ENCODE measurements around the gene COL19A1. TPM values are rescaled to one million over a fixed set of nuclear protein-coding genes. Genes with fewer than 3 reads are reported as not detected.
A peak's percentile ranks its signal among the peaks of the same experiment; 100 is the strongest.

Gene COL19A1
- total RNA-seq, 2 donors from 2014 or later: 0.42 TPM; not detected in 1

DNA sequence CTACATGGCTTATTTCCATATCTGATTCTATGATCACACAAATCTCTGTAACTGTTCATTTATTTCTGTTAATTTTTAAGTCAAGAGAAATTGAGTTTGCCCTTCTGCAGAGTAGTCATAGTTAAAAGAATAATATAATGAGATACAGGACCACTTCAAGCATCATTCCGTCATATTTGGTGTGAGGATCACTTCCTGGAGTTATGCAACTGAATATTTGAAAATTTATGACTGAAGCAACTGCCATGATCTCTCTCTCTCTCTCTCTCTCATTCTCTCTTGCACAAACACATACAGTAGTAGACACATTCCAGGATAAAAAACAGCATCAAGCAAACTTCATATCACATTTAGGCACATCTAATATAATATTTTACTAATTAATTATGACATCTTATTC, 320.1 kb downstream of the COL19A1 start:
- no peaks in the 10 kb centered on the region for H3K27me3 Mint-ChIP-seq
- H3K9me3 Mint-ChIP-seq: peaks cover 3% of the 10 kb centered on the region
- no peaks in the 10 kb centered on the region for H3K4me1 Mint-ChIP-seq (ENCODE audit: low read depth in 2 of 2)
- DNase-seq (ENCODE audit: low spot score): no peak
- H3K27ac Mint-ChIP-seq: no peak overlapping the region
- no peaks in the 10 kb centered on the region for H3K36me3 Mint-ChIP-seq
- ATAC-seq: no peak
- no peak overlapping the region for H3K4me3 Mint-ChIP-seq

GRCh38 chr6:70188202-70188601, 321.8 kb downstream of the COL19A1 start:
- ATAC-seq: no peak
- H3K36me3 Mint-ChIP-seq: no peaks in the 10 kb centered on the region

GRCh38 chr6:70194421-70194820, 328.1 kb downstream of the COL19A1 start:
- Mint-ChIP-seq H3K4me3 (no peak overlapping the region), H3K9me3 (no peaks in the 10 kb centered on the region), H3K4me1 (ENCODE audit: low read depth in 2 of 2) (no peaks in the 10 kb centered on the region), H3K27me3 (peaks cover 5 to 7% of the 10 kb centered on the region in 2 donors), H3K36me3 (no peaks in the 10 kb centered on the region), H3K27ac (no peak overlapping the region)
- ATAC-seq (no peak), DNase-seq (ENCODE audit: low spot score) (no peak)

More at GRCh38 chr6:70188202-70188601, 321.8 kb downstream of the COL19A1 start:
- H3K27ac Mint-ChIP-seq: no peak overlapping the region
- H3K4me1 Mint-ChIP-seq (ENCODE audit: low read depth in 2 of 2): no peaks in the 10 kb centered on the region
- peaks cover 3% of the 10 kb centered on the region for H3K9me3 Mint-ChIP-seq
- peaks cover 3 to 7% of the 10 kb centered on the region in 2 donors for H3K27me3 Mint-ChIP-seq
- no peak overlapping the region for H3K4me3 Mint-ChIP-seq
- DNase-seq (ENCODE audit: low spot score): no peak

- H3K4me1 Mint-ChIP-seq (ENCODE audit: low read depth in 2 of 2): no peaks in the 10 kb centered on the region
Measured at GRCh38 chr6:70196531-70196930, 330.2 kb downstream of the COL19A1 start.

GRCh38 chr6:70198785-70199184, 332.4 kb downstream of the COL19A1 start:
- H3K9me3 Mint-ChIP-seq: no peaks in the 10 kb centered on the region
- no peaks in the 10 kb centered on the region for H3K36me3 Mint-ChIP-seq
- no peak overlapping the region for H3K27ac Mint-ChIP-seq
- no peak overlapping the region for H3K4me3 Mint-ChIP-seq
- DNase-seq (ENCODE audit: low spot score): no peak
- no peak for ATAC-seq
- peaks cover 0 to 2% of the 10 kb centered on the region in 2 donors for H3K27me3 Mint-ChIP-seq
- no peaks in the 10 kb centered on the region for H3K4me1 Mint-ChIP-seq (ENCODE audit: low read depth in 2 of 2)

More at GRCh38 chr6:70196531-70196930, 330.2 kb downstream of the COL19A1 start:
- no peaks in the 10 kb centered on the region for H3K36me3 Mint-ChIP-seq
- H3K9me3 Mint-ChIP-seq: no peaks in the 10 kb centered on the region
- H3K27me3 Mint-ChIP-seq: peaks cover 5 to 7% of the 10 kb centered on the region in 2 donors
- H3K27ac Mint-ChIP-seq: no peak overlapping the region
- ATAC-seq: no peak
- DNase-seq (ENCODE audit: low spot score): no peak
- no peak overlapping the region for H3K4me3 Mint-ChIP-seq

DNA sequence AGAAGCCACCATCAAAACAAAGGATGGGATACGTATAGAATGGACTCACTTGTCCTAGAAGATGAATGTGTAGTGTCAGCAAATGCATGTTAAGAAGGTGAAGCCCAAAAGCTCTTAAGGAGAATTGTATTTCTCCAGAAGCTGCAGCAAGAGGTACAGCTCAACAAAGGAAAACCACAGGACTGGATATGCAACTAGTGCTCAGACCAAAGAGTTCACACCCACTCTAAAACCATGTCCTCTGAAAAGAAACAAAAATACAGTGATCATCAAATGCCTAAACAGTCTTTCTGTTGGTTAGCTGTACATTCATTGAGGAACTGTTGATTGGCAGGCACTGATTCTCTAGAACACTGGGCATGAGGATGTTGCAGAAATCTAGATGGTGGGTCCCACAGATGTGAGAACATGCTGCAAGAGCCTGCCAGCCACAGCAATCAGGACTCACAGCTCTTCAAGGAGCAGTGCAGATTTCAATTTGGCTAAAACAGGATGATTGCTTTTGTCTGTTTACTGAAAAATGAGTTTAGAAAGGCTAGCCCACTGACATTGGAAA, 342.0 kb downstream of the COL19A1 start:
- no peak overlapping the region for H3K27ac Mint-ChIP-seq
- DNase-seq (ENCODE audit: low spot score): no peak
- H3K9me3 Mint-ChIP-seq: no peaks in the 10 kb centered on the region
- no peaks in the 10 kb centered on the region for H3K4me1 Mint-ChIP-seq (ENCODE audit: low read depth in 2 of 2)
- H3K27me3 Mint-ChIP-seq: peaks cover 0 to 4% of the 10 kb centered on the region in 2 donors
- no peak overlapping the region for H3K4me3 Mint-ChIP-seq
- H3K36me3 Mint-ChIP-seq: no peaks in the 10 kb centered on the region
- no peak for ATAC-seq

GRCh38 chr6:70210462-70210861, 344.1 kb downstream of the COL19A1 start:
- peaks cover 0 to 4% of the 10 kb centered on the region in 2 donors for H3K27me3 Mint-ChIP-seq
- DNase-seq (ENCODE audit: low spot score) (no peak), ATAC-seq (no peak)
- no peak overlapping the region for H3K27ac Mint-ChIP-seq
- no peak overlapping the region for H3K4me3 Mint-ChIP-seq
- no peaks in the 10 kb centered on the region for H3K36me3 Mint-ChIP-seq
- no peaks in the 10 kb centered on the region for H3K4me1 Mint-ChIP-seq (ENCODE audit: low read depth in 2 of 2)
- H3K9me3 Mint-ChIP-seq: no peaks in the 10 kb centered on the region

- peaks cover 5 to 14% of the 10 kb centered on the region in 2 donors for H3K27me3 Mint-ChIP-seq
- no peak overlapping the region for H3K27ac Mint-ChIP-seq
- ATAC-seq (no peak), DNase-seq (ENCODE audit: low spot score) (no peak)
- H3K9me3 Mint-ChIP-seq: no peaks in the 10 kb centered on the region
- H3K36me3 Mint-ChIP-seq: no peaks in the 10 kb centered on the region
- no peaks in the 10 kb centered on the region for H3K4me1 Mint-ChIP-seq (ENCODE audit: low read depth in 2 of 2)
- no peak overlapping the region for H3K4me3 Mint-ChIP-seq
Measured at GRCh38 chr6:70215460-70216108, 349.2 kb downstream of the COL19A1 start.

- Mint-ChIP-seq H3K9me3 (no peaks in the 10 kb centered on the region), H3K4me3 (no peak overlapping the region), H3K36me3 (no peaks in the 10 kb centered on the region), H3K4me1 (ENCODE audit: low read depth in 2 of 2) (no peaks in the 10 kb centered on the region), H3K27me3 (peaks cover 5 to 11% of the 10 kb centered on the region in 2 donors), H3K27ac (no peak overlapping the region)
- DNase-seq (ENCODE audit: low spot score) (no peak), ATAC-seq (peak in 1 of 2 donors; percentile 36)
Measured at GRCh38 chr6:70216767-70217166, 350.4 kb downstream of the COL19A1 start.

DNA sequence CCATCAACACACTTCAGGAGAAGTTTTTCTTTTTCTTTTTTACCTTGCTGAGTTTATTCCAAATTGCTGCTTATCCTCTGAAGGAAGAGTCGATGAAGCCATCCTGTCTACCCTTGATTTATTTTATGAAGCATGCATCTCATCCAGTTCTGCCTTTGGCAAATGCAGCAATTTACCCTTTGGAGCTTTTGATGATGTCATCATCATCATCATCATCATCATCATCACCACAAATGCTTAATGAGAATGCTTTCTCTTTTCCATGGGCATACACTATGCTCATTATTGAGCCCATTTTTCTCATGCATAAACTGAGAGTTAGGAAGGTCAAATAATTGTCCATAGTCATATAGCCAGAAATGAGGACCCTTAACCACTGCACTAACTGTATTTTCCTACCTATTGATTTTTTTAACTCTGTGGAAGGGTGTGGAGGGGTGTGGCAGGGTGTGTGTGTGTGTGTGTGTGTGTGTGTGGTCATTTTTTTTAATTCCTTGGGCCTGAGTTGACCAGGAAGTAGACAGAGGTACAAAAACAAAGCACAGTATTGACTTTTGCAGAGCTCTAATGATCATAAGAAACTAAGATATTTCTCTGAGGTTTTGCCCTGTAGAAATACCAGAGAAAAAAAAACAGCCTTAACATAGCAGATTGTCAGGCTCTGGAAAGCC, 353.7 kb downstream of the COL19A1 start:
- H3K9me3 Mint-ChIP-seq: no peaks in the 10 kb centered on the region
- no peak overlapping the region for H3K4me3 Mint-ChIP-seq
- ATAC-seq (no peak), DNase-seq (ENCODE audit: low spot score) (no peak)
- H3K27me3 Mint-ChIP-seq: peaks cover 8 to 17% of the 10 kb centered on the region in 2 donors
- no peak overlapping the region for H3K27ac Mint-ChIP-seq
- no peaks in the 10 kb centered on the region for H3K4me1 Mint-ChIP-seq (ENCODE audit: low read depth in 2 of 2)
- H3K36me3 Mint-ChIP-seq: no peaks in the 10 kb centered on the region

GRCh38 chr6:70221025-70221714, 354.8 kb downstream of the COL19A1 start:
- no peak overlapping the region for H3K4me3 Mint-ChIP-seq
- no peaks in the 10 kb centered on the region for H3K9me3 Mint-ChIP-seq
- H3K4me1 Mint-ChIP-seq (ENCODE audit: low read depth in 2 of 2): no peaks in the 10 kb centered on the region
- peaks cover 11 to 17% of the 10 kb centered on the region in 2 donors for H3K27me3 Mint-ChIP-seq
- no peaks in the 10 kb centered on the region for H3K36me3 Mint-ChIP-seq
- H3K27ac Mint-ChIP-seq: no peak overlapping the region
- ATAC-seq: no peak
- DNase-seq (ENCODE audit: low spot score): no peak

DNA sequence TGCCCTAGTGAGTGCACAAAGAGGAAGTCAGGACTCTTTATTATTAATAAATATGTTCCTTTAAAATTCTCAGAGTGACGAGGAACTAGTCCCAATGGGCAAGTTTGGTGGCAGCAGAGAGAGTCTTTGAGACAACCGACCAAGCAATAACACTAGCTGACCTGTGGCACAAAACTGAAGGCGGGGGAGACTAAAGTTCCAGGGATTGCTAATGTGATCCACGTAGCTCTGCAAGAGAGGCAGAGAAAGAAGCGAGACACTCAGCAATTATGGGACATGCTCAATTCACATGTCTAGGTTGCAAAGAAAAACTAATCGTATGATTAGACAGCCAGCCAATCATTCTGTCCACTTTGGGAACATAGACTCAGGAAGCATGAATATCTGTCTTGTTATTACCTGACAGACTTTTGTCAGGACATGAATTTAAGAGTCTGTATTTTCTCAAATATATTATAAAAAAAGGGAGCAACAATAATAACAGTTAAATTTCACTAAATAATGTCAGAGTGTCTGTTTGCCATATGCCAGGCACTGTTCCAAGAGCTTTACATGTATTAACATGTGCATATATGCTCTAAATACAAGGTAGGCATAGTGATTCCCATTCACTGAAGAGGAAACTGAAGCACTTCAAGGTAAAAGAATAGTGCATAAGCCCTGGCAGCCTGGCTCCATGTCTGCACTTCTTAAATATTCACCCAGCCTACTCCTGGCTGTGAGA, 355.5 kb downstream of the COL19A1 start:
- no peak overlapping the region for H3K27ac Mint-ChIP-seq
- peaks cover 11 to 17% of the 10 kb centered on the region in 2 donors for H3K27me3 Mint-ChIP-seq
- no peak overlapping the region for H3K4me3 Mint-ChIP-seq
- DNase-seq (ENCODE audit: low spot score) (no peak), ATAC-seq (no peak)
- H3K9me3 Mint-ChIP-seq: no peaks in the 10 kb centered on the region
- H3K4me1 Mint-ChIP-seq (ENCODE audit: low read depth in 2 of 2): no peaks in the 10 kb centered on the region
- no peaks in the 10 kb centered on the region for H3K36me3 Mint-ChIP-seq

DNA sequence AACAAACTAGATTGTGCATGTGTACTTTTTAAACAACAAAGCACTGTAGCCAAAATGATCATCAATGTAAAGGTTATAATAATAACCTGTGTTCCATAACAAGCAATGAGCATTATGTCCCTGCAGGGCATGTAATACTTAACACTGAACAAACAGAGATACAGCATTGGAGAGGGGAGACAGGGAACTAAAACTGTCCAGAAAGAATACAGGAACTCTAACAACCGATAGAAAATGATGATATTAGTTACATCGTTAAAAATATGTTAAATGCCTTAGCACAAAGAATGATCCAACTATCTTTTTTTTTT, 356.0 kb downstream of the COL19A1 start:
- DNase-seq (ENCODE audit: low spot score) (no peak), ATAC-seq (no peak)
- no peaks in the 10 kb centered on the region for H3K4me1 Mint-ChIP-seq (ENCODE audit: low read depth in 2 of 2)
- no peaks in the 10 kb centered on the region for H3K36me3 Mint-ChIP-seq
- H3K9me3 Mint-ChIP-seq: no peaks in the 10 kb centered on the region
- H3K27me3 Mint-ChIP-seq: peaks cover 11 to 17% of the 10 kb centered on the region in 2 donors
- no peak overlapping the region for H3K4me3 Mint-ChIP-seq
- no peak overlapping the region for H3K27ac Mint-ChIP-seq
